Liver (tissue), 9 donors: ENCODE results near the gene LRIT1. TPM values are rescaled to one million over a fixed set of nuclear protein-coding genes. Genes with fewer than 3 reads are reported as not detected.

Experiments used
- DNase-seq: peaks from one replicate; pipeline ENCODE4 v3.0.0-alpha.2; 2017; ENCODE audit warnings: low spot score
- H3K27ac ChIP-seq, 2 donors: one replicate each; pipeline ENCODE4 v1.7.0; 2013; ENCODE audit warnings: inconsistent platforms in 2 of 2, low read length in 2 of 2, control low read depth in 1 of 2, low read depth in 1 of 2, mild to moderate bottlenecking in 1 of 2
- H3K27me3 ChIP-seq, 4 donors: one replicate each; pipeline versions ENCODE4 v1.6.1 to v1.7.0; 2013; ENCODE audit warnings: low read length in 3 of 4, inconsistent platforms in 1 of 4, mild to moderate bottlenecking in 1 of 4, moderate library complexity in 1 of 4; ENCODE audit not compliant: control insufficient read depth in 4 of 4, insufficient read depth in 4 of 4
- H3K36me3 ChIP-seq, 4 donors: one replicate each; pipeline versions ENCODE4 v1.6.1 to v1.7.0; 2013; ENCODE audit warnings: low read length in 3 of 4, mild to moderate bottlenecking in 3 of 4, low read depth in 1 of 4, moderate library complexity in 1 of 4; ENCODE audit not compliant: control insufficient read depth in 4 of 4, insufficient read depth in 3 of 4
- H3K4me1 ChIP-seq, 4 donors: one replicate each; pipeline versions ENCODE4 v1.6.1 to v1.7.0; 2013; ENCODE audit warnings: low read length in 3 of 4, mild to moderate bottlenecking in 3 of 4, moderate library complexity in 1 of 4; ENCODE audit not compliant: control insufficient read depth in 4 of 4, insufficient read depth in 4 of 4
- H3K4me3 ChIP-seq, 3 donors: one replicate each; pipeline versions ENCODE4 v1.6.1 to v1.7.0; 2013; ENCODE audit warnings: low read length in 3 of 3, control low read depth in 1 of 3, low read depth in 1 of 3, mild to moderate bottlenecking in 1 of 3
- H3K9ac ChIP-seq, 2 donors: one replicate each; pipeline ENCODE4 v1.7.0; 2013; ENCODE audit warnings: low read length in 2 of 2, mild to moderate bottlenecking in 2 of 2, moderate library complexity in 2 of 2, control low read depth in 1 of 2, low read depth in 1 of 2
- H3K9me3 ChIP-seq, 4 donors: one replicate each; pipeline versions ENCODE4 v1.6.1 to v1.7.0; 2013; ENCODE audit warnings: low read length in 3 of 4; ENCODE audit not compliant: control insufficient read depth in 4 of 4
- ATF3 ChIP-seq: IDR thresholded peaks from 2 replicates; pipeline ENCODE4 v1.6.1; 2016; ENCODE audit warnings: antibody characterized with exemption
- CTCF ChIP-seq: fragments of 150-350 bp; IDR thresholded peaks from 2 replicates; pipeline ENCODE4 v1.5.1; 2017; ENCODE audit warnings: improper control_type of control experiment, low read depth, low read length; ENCODE audit not compliant: missing input control
- EGR1 ChIP-seq, 2 donors: IDR thresholded peaks; 2 replicates each; pipeline ENCODE4 v1.6.1; 2016 to 2018; ENCODE audit warnings: antibody characterized with exemption in 2 of 2, low read depth in 2 of 2
- FOXA1 ChIP-seq: IDR thresholded peaks from 2 replicates; pipeline ENCODE4 v1.6.1; 2016; ENCODE audit warnings: antibody characterized with exemption
- FOXA2 ChIP-seq: IDR thresholded peaks from 2 replicates; pipeline ENCODE4 v1.6.1; 2016; ENCODE audit warnings: antibody characterized with exemption
- GABPA ChIP-seq, 2 donors: IDR thresholded peaks in 1 of 2; conservative IDR thresholded peaks in 1 of 2; 2 replicates each; pipeline ENCODE4 v1.6.1; 2016; ENCODE audit warnings: antibody characterized with exemption in 2 of 2, mild to moderate bottlenecking in 1 of 2, moderate library complexity in 1 of 2
- HNF4A ChIP-seq, 2 donors: conservative IDR thresholded peaks; 2 replicates each; pipeline ENCODE4 v1.6.1; 2016; ENCODE audit warnings: antibody characterized with exemption in 2 of 2, mild to moderate bottlenecking in 2 of 2
- JUND ChIP-seq, 2 donors: IDR thresholded peaks; 2 replicates each; pipeline ENCODE4 v1.6.1; 2016; ENCODE audit warnings: antibody characterized with exemption in 2 of 2
- MAX ChIP-seq: IDR thresholded peaks from 2 replicates; pipeline ENCODE4 v1.6.1; 2016; ENCODE audit warnings: antibody characterized with exemption
- NR2F2 ChIP-seq: IDR thresholded peaks from 2 replicates; pipeline ENCODE4 v1.6.1; 2016; ENCODE audit warnings: antibody characterized with exemption
- RAD21 ChIP-seq, 2 donors: IDR thresholded peaks; 2 replicates each; pipeline ENCODE4 v1.6.1; 2016; ENCODE audit warnings: antibody characterized with exemption in 2 of 2, mild to moderate bottlenecking in 2 of 2
- REST ChIP-seq: IDR thresholded peaks from 2 replicates; pipeline ENCODE4 v1.6.1; 2016; ENCODE audit warnings: antibody characterized with exemption, mild to moderate bottlenecking
- RXRA ChIP-seq, 2 donors: IDR thresholded peaks; 2 replicates each; pipeline ENCODE4 v1.6.1; 2017 to 2018; ENCODE audit warnings: antibody characterized with exemption in 2 of 2, mild to moderate bottlenecking in 1 of 2
- TAF1 ChIP-seq: conservative IDR thresholded peaks from 2 replicates; pipeline ENCODE4 v1.6.1; 2016; ENCODE audit warnings: antibody characterized with exemption, mild to moderate bottlenecking
- YY1 ChIP-seq: IDR thresholded peaks from 2 replicates; pipeline ENCODE4 v1.6.1; 2016; ENCODE audit warnings: antibody characterized with exemption, mild to moderate bottlenecking
- ZBTB33 ChIP-seq: IDR thresholded peaks from 2 replicates; pipeline ENCODE4 v1.6.1; 2016; ENCODE audit warnings: antibody characterized with exemption
- WGBS: extraction: QIAGEN DNeasy Blood & Tissue Kit; methylation state at CpG from one replicate; pipeline ENCODE4 v1.1.7; 2013; 5-methylcytosine and 5-hydroxymethylcytosine counted together
- polyA plus RNA-seq, 2 donors: library from polyadenylated mRNA; stranded (reverse) in 1 of 2; unstranded in 1 of 2; fragments of 200-250 nt in 1 of 2; fragments of >200 nt in 1 of 2; fragmentation: Nextera tagmentation in 1 of 2; extraction: Ambion mirVana in 1 of 2; gene quantifications; one replicate each; pipeline versions ENCODE4 v1.2.1 to v1.2.3, GENCODE V29; 2013 to 2015
- total RNA-seq, 2 donors: library from RNA; depleted of rRNA; stranded (reverse); fragments of >200 nt; gene quantifications; one replicate each; pipeline ENCODE4 v1.2.3, GENCODE V29; 2014
- donor health status: healthy.
- donor health status: healthy.
- donor health status: healthy.
- donor health status: healthy.
- donor health status: healthy.

LRIT1 gene
- total and polyA plus RNA-seq, 4 donors, result not detected

GRCh38 chr10:84244651-84245270, 3.4 kb upstream of the LRIT1 start, which contains the start of gene RGR (continued):
- TF ChIP-seq CTCF (no peak), FOXA1 (no peak), HNF4A (conservative IDR thresholded peaks at IDR 0.05) (no peak), JUND (IDR thresholded peaks at IDR 0.05) (no peak), NR2F2 (no peak), FOXA2 (no peak), RXRA (IDR thresholded peaks at IDR 0.05) (no peak)

GRCh38 chr10:84243759-84244158, 2.4 kb upstream of the LRIT1 start:
- no peak overlapping the region for H3K9ac ChIP-seq
- no peak overlapping the region for H3K27ac ChIP-seq
- WGBS, result 94% methylated on average over 3 of the region's 3 CpGs
- H3K4me1 ChIP-seq, result no peaks in the 10 kb centered on the region
- TF ChIP-seq GABPA (IDR thresholded peaks at IDR 0.05 in 1 of 2, conservative IDR thresholded peaks at IDR 0.05 in 1 of 2), result no peak
- no peak for TF ChIP-seq EGR1 (IDR thresholded peaks at IDR 0.05; ENCODE audit: low read depth in 2 of 2)
- no peak for TF ChIP-seq JUND (IDR thresholded peaks at IDR 0.05)
- TF ChIP-seq NR2F2, result no peak
- TF ChIP-seq ATF3, result no peak
- no peak for TF ChIP-seq YY1
- no peak for TF ChIP-seq MAX
- no peak for TF ChIP-seq REST
- no peak for TF ChIP-seq RAD21 (IDR thresholded peaks at IDR 0.05)
- TF ChIP-seq FOXA1, result no peak
- no peak for TF ChIP-seq RXRA (IDR thresholded peaks at IDR 0.05)
- TF ChIP-seq HNF4A (conservative IDR thresholded peaks at IDR 0.05), result no peak
- TF ChIP-seq FOXA2, result no peak
- no peak for TF ChIP-seq TAF1
- no peak for TF ChIP-seq CTCF
- no peak for TF ChIP-seq ZBTB33
- no peak for DNase-seq
- H3K9me3 ChIP-seq, result peaks cover 0 to 1% (median 0%) of the 10 kb centered on the region in 4 donors
- H3K27me3 ChIP-seq, result no peaks in the 10 kb centered on the region
- H3K4me3 ChIP-seq, result no peak overlapping the region
- H3K36me3 ChIP-seq, result no peaks in the 10 kb centered on the region
